Mononuclear cell (primary cell): Measurements from ENCODE around the gene RRBP1. TPM values are rescaled to one million over a fixed set of nuclear protein-coding genes. Genes with fewer than 3 reads are reported as not detected.
A peak's percentile ranks its signal among the peaks of the same experiment; 100 is the strongest.

Experiments used
- H3K27me3 ChIP-seq: 2 replicates; pipeline ENCODE4 v1.6.0; 2011; ENCODE audit warnings: low read length, control low read depth; ENCODE audit not compliant: insufficient read depth
- H3K4me1 ChIP-seq: 2 replicates; pipeline ENCODE4 v1.5.1; 2011; ENCODE audit warnings: mild to moderate bottlenecking, low read length, control low read depth; ENCODE audit not compliant: insufficient read depth
- H3K4me3 ChIP-seq: 2 replicates; pipeline ENCODE4 v1.5.1; 2011; ENCODE audit warnings: mild to moderate bottlenecking, low read length, moderate library complexity
- H3K9me3 ChIP-seq: 2 replicates; pipeline ENCODE4 v1.5.1; 2011; ENCODE audit warnings: low read depth, mild to moderate bottlenecking, control low read depth, low read length
- total RNA-seq: library from RNA; depleted of rRNA; stranded (reverse); fragments of >200 nt; gene quantifications from one replicate; pipeline ENCODE4 v1.2.3, GENCODE V29; 2012

Gene RRBP1
- total RNA-seq: 16.4 TPM

- no peaks in the 10 kb centered on the region for H3K9me3 ChIP-seq
- peaks cover 6% of the 10 kb centered on the region for H3K27me3 ChIP-seq
- peaks cover 27% of the 10 kb centered on the region for H3K4me1 ChIP-seq
- peak within 1 kb of the TSS; percentile 69 for H3K4me3 ChIP-seq
These were observed at the start of gene RRBP1 for GRCh38 chr20:17682103-17682888. RRBP1 (minus strand) TSS chr20:17682242; CDS start chr20:17660507, 21,735 bp downstream.

DNA sequence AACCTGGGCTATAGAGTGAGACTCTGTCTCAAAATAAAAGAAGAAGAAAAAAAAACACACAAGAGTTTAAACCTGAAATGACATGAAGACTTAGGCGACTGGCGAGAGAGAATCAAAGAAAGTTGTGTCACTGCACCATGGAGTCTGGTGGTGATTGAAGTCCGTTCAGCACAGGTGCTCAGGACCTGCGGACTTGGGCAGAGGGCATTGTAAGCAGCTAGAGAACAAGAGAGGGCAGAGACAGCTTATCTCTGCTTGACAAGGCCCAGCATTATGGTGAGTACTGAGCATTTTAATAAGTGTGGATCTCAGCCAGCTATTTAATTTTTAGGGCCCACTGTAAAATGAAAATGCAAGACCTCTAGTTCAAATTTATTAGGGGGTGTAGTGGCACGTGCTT lies 49.2 kb upstream of the RRBP1 start:
- Histone ChIP-seq H3K4me3 (no peak overlapping the region), H3K9me3 (no peaks in the 10 kb centered on the region), H3K27me3 (no peaks in the 10 kb centered on the region), H3K4me1 (no peaks in the 10 kb centered on the region)

DNA sequence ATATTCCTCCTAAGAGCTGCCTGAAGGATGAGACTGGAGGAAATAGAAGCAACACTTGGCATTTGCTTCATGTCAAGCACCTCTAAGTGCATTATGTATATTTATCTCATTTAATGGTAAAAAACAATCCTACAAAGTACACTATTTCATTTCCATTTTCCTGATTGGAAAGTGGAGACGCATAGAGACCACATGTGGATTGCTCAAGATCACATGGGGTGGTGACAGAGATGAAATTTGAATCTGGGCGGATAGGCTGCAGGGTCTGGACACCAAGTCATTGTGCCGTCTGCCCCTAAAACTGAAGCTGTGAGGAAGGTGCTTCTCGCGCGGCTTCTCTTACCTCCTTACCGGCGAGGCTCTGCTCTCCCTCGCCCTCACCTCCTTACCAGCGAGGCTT lies 48.0 kb upstream of the RRBP1 start:
- Histone ChIP-seq H3K4me1 (no peaks in the 10 kb centered on the region), H3K27me3 (no peaks in the 10 kb centered on the region), H3K9me3 (no peaks in the 10 kb centered on the region), H3K4me3 (no peak overlapping the region)

DNA sequence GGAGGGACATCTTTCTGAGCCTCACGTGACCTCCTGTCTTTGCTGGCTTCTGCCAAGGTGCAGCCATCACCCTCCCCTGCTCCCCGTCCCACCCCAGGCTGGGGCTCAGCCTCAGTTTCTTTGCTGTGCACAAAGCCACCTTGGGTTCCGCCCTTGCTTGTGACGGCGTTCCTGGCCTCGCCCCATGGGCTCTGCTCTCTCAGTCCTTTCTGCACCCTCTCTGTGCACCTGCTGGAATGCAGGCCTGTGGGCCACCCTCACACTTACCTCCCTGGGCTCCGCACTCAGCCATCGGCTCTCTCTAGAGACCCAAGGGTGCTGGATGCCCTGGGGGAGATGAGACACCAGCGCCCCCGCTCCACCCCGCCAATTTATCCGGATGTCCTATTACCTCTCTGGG lies 46.0 kb upstream of the RRBP1 start:
- H3K4me3 ChIP-seq: no peak overlapping the region
- no peaks in the 10 kb centered on the region for H3K9me3 ChIP-seq
- no peaks in the 10 kb centered on the region for H3K27me3 ChIP-seq
- H3K4me1 ChIP-seq: no peaks in the 10 kb centered on the region

- no peak overlapping the region for H3K4me3 ChIP-seq
- H3K27me3 ChIP-seq: no peaks in the 10 kb centered on the region
- no peaks in the 10 kb centered on the region for H3K9me3 ChIP-seq
These were observed 45.3 kb upstream of the RRBP1 start for GRCh38 chr20:17727351-17727750.

DNA sequence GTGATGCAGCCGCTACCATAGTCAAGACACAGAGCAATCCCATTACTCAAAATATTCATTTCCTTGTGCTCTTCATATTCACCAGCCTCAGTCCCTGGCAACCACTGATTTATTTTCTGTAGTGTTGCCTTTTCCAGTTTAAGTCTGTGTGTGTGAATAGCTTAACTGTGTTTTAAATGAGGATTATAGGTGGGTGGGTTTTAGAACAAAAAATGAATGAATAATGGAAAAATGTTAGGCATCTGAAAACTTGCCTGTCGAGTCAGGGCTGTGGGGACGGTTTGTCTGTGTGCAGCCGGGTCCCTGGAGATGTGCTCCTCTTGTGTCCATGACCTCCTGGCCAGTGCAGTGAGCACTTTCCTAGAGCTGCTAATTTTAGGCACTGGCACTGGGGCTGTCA lies 44.9 kb upstream of the RRBP1 start:
- Histone ChIP-seq H3K9me3 (no peaks in the 10 kb centered on the region), H3K4me1 (no peaks in the 10 kb centered on the region), H3K27me3 (no peaks in the 10 kb centered on the region), H3K4me3 (no peak overlapping the region)

More at GRCh38 chr20:17727351-17727750, 45.3 kb upstream of the RRBP1 start:
- H3K4me1 ChIP-seq: no peaks in the 10 kb centered on the region

DNA sequence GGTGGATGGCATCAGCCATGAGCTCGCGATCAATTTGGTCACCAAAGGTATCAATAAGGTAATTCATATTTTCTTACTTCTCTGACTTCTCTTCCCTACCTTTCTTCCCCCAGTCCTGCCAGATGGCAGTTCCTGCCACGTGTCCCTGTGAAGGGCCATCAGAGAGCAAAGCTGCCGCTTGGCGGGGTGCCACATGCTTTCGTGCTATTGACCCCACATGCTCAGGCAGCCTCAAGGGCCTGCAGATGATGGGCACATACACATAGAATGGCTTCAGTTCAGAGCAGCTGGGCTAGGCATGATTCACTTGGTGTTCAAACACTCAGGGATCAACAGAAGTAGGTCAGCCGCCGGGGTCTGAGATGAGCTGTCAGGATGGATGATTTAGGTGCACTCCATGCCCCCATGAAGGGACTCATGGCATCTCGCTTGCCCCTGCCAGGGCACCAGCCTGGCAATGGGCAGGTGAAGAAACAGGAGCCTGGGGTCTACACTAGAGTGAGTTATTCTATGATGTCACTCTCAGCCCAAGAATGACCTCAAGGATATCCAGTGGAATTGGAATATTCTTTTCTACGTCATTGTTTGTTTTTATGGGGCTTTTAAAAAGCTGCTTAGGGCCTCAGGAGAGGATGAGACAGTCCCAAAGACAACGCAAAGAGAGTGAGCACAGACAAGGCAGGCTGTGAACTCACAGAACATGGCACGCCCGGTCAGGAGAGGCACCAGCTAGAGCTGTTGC lies 43.2 kb upstream of the RRBP1 start:
- H3K9me3 ChIP-seq: no peaks in the 10 kb centered on the region

DNA sequence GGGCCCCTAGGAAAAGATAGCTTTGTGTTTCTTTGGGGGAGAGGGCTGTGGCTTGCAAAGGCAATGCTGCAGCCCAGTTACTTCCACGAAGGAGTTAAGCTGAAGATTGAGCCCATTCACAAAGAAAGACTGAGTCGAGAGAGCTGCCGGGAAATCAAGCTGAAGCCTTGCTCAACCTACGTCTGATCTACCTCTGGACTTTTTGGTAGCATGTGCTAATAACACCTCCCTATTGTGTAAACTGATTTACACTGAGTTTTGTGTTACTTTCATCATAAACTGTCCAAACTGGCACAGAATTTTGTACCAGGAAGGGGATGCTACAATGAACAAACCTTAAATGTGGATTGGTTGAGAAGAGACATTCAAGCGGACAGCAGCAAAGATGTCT lies 41.3 kb upstream of the RRBP1 start:
- Histone ChIP-seq H3K4me3 (no peak overlapping the region), H3K9me3 (no peaks in the 10 kb centered on the region), H3K4me1 (no peaks in the 10 kb centered on the region), H3K27me3 (no peaks in the 10 kb centered on the region)

More for the DNA sequence above, 43.2 kb upstream of the RRBP1 start:
- Histone ChIP-seq H3K4me1 (no peaks in the 10 kb centered on the region), H3K27me3 (no peaks in the 10 kb centered on the region), H3K4me3 (no peak overlapping the region)

DNA sequence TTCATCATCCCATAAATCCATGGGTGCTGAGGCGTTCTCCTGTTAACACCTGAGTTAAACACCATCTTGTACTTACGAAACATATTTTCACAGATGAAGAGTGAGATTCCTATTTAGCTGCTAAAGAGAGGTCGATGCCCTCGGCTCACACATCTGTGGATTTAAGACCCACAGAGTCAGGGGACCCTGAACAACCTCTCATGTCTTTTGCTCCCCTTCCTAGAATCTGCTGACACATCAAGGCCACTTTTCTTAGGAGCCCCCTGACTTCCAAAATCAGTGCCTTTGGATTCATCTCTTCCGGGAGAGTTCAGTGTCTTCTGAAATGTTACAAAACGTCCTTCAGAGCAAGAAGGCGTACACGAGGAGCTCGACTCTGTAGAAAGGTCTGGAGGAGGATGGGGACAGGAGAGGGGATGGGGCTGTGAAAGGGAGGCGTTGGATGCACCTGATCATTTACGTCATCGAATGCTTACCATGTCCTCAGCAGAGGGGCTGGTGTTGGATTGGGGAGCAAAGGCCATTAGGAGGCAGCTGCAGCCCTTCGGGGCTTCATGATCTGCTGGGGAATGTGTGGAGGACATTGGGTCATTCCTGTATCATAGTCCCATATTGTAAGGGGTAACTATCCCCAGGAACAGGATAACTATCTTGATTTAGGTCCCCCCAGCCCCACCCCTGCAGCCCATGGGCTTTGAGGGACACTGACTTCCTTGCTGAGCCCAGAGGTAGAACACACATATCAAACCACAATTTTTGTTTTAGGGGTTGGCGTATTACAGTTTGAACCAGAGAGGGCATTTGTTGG lies 40.7 kb upstream of the RRBP1 start:
- no peaks in the 10 kb centered on the region for H3K27me3 ChIP-seq
- no peak overlapping the region for H3K4me3 ChIP-seq
- no peaks in the 10 kb centered on the region for H3K4me1 ChIP-seq
- no peaks in the 10 kb centered on the region for H3K9me3 ChIP-seq

- H3K4me3 ChIP-seq: no peak overlapping the region
- no peaks in the 10 kb centered on the region for H3K27me3 ChIP-seq
- no peaks in the 10 kb centered on the region for H3K9me3 ChIP-seq
- no peaks in the 10 kb centered on the region for H3K4me1 ChIP-seq
These were observed 39.9 kb upstream of the RRBP1 start for GRCh38 chr20:17721802-17722486.

GRCh38 chr20:17720755-17721154 lies 38.7 kb upstream of the RRBP1 start:
- Histone ChIP-seq H3K9me3 (no peaks in the 10 kb centered on the region), H3K27me3 (no peaks in the 10 kb centered on the region), H3K4me3 (no peak overlapping the region)

GRCh38 chr20:17716331-17716730 lies 34.3 kb upstream of the RRBP1 start:
- Histone ChIP-seq H3K4me3 (no peak overlapping the region), H3K9me3 (no peaks in the 10 kb centered on the region), H3K27me3 (no peaks in the 10 kb centered on the region), H3K4me1 (no peaks in the 10 kb centered on the region)

More at GRCh38 chr20:17720755-17721154, 38.7 kb upstream of the RRBP1 start:
- no peaks in the 10 kb centered on the region for H3K4me1 ChIP-seq

GRCh38 chr20:17715075-17715474 lies 33.0 kb upstream of the RRBP1 start:
- Histone ChIP-seq H3K9me3 (no peaks in the 10 kb centered on the region), H3K4me3 (no peak overlapping the region), H3K4me1 (no peaks in the 10 kb centered on the region), H3K27me3 (no peaks in the 10 kb centered on the region)

- Histone ChIP-seq H3K9me3 (no peaks in the 10 kb centered on the region), H3K4me1 (no peaks in the 10 kb centered on the region), H3K4me3 (no peak overlapping the region), H3K27me3 (no peaks in the 10 kb centered on the region)
These were observed 32.6 kb upstream of the RRBP1 start for GRCh38 chr20:17714597-17714996.
